T-helper 1 cell (primary cell): ENCODE measurements around the gene CCND2.

Source experiments
- DNase-seq, 5 donors: peaks; one replicate each; pipeline ENCODE4 v3.0.0-alpha.2; 2012 to 2020

Gene CCND2

DNA sequence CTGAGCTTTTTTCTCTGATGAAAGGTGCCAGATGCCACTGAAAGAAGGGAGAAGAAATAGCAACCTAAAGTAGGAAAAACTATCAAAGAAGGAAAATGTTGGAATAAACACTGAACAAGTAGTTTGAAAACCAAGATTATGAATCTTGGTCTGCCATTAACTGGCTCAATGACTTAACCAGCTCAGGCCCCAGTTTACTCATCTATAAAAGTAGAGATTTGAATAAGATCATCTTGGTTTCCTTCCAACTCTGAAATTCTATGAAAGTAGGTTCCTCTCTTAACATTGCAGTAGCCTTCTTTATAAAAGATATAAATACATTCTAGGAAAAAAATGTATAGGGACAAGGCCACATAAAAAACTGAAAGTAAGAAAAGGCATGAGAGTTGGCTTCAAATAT is 16.1 kb upstream of the CCND2 start:
- no peak for DNase-seq

DNA sequence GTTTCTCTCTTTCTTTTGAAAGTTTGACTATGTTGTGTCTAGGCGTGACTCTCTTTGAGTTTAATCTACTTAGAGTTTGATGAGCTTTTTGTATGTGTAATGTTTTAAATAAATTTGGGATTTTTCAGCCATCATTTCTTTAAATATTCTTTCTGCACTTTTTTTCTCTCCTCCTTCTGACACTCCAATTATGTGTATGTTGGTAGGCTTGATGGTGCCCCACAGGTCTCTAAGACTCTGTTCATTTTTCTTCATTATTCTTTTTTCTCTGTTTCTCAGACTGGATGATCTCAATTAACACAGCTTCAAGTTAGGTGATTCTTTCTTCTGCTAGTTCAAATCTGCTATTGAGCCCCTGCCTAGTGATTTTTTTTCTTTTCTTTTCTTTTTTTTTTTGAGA is 14.5 kb upstream of the CCND2 start:
- no peak for DNase-seq

DNA sequence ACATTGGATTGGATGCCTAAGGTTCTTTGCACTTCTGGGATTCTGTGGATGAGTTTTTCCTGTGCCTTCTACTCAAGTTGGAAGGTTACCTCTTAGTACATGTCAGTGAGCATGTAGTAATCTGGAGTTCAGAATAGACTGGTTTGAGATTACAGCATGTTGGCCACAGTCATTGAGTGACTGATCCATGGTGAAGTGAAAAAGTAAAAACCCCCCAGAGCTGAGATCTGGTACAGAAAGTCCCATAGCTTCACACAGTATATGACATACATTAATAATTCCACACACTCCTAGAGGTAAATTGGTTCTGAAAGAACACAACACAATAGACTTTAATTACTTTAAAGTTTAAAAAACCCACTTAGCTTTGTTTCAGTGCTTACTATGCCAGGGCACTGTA is 11.9 kb upstream of the CCND2 start:
- no peak for DNase-seq

DNA sequence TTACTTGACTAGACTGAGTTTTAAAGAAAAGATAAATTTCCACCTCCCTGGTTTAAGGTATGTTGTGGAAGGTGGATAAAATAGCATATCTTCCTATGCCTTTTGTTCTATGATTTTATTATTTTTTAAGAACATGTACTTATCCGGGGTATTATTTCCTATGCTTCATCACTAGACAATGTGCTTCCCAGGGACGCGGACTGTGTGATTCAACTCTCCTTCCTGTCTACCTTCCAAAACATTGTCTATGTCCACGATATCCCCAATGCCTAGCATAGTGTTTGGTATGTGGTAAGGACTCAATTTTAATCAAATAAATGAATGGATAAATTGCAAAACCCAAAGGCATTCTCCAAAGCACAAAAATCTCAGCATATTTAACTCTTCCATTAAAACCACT is 8.3 kb upstream of the CCND2 start:
- no peak for DNase-seq

DNA sequence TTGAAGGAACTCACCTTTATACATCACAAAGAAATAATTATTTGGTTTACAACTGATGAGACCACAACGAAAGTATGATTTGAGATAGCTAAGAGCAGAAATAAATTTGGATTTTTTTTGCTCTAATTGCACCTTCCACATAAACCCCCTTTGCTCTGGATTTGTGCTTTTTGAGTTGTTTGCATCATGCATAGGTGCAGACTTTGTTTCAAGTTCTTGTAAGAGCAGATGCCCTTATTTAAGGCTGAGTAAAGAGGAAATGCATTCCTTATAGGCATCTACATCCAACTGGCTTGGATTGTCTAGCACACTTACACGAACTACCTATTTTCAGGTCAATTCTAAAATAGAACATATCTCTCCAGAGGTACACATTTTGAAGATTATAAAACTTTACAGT is 6.6 kb upstream of the CCND2 start:
- no peak for DNase-seq

DNA sequence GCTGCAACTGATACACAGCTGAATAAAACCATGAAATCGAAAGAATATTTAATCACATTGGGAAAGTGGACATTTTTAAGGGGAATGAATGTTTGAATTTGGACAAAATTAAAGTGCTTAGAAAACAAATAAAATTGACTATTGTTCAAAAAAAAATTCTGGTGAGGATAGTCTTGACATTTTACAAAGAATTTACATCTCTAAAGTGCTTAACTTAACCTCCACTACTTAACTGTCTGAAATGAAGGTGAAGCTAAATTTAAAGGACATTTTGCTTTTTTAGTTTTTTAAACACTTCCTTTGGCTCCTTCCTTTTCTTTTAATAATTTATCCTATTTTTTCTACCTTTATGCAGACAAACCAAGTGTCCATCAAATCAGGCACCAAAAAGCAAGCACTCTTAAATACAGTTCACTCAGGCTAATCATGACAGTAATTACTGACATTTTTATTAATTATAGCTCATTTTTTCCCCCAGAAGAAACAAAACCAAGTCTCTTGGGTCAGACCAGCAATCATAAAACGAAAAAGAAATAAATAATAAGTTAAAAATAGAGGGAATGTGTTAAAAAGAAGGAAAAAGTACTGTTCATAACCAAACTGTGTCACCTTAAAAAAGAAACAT is 5.7 kb upstream of the CCND2 start:
- no peak for DNase-seq

DNA sequence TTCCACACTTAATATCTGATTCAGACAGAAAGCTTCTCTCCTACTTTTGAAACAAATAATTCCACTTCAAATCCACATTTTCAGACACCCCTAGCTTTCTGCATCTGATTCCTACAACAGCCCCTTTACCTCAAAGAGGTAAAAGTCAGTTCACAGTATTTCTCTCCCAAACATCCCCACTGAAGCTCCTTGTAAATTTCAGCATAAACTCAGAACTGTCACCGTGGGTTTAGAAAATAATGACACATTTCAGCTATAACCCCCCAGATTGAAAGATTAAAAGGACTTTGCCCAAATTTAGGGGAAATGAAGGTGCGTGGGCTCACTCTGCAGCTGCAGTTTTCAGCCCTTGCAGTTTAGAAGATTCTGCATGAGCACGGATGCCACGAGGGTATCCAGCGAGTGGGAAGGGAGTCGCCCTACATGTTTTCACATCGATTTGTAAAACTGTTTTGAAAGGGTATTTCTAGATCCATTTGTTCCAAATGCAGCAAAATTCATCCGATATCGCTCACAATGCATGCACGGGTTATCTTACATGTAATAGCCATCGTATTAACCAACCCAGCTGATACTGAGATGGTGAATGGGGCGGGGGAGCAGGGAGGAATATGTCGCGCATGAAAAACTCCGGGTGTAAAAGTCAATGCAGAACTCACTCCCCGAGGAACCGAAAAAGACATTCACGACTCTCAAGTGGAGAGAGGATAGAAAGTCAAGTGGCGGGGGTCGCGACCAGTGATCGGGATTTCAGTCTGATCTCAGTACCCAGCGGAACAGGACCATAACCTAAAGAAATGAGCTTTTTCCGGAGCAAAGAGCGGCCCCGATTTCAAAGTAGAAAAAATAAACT is 5.0 kb upstream of the CCND2 start:
- peak in 1 of 5 donors; percentile 48 for DNase-seq

DNA sequence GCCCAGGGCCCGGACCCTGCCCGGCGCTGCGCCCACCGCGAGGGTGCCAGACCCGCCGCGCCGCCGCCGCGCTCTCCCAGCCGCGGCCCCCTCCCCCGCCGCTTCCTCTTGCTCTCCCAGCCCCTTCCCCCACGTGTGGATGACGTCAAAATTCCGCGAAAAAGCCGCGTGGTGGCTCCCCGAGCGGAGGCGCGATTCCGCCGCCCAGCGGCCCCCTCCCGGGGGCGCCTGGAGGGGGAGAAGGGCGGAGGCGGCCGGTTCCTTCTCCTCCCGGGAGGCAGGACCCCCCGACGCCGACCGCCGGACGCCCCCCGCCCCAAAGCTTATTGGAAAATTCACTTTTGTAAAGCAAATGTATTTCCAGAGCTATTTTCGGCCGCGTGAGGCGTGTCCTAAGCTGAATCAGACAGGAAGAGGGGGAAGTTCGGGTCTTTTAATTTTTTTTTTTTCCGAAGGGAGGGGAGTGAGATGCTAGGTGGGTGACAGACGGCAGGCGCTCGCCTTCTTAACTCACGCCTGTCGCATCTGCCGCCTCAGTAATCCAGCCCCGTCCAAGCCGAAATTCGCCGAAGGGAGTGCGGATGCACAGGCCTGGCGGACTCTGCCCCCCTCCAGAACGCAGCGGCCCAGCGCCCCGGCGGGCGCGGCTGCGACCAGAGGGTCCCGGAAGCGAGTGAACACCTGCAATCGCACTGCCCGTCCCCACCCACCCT is 4.1 kb upstream of the CCND2 start:
- DNase-seq, result peak; percentile 77 to 93 (median 90)

DNA sequence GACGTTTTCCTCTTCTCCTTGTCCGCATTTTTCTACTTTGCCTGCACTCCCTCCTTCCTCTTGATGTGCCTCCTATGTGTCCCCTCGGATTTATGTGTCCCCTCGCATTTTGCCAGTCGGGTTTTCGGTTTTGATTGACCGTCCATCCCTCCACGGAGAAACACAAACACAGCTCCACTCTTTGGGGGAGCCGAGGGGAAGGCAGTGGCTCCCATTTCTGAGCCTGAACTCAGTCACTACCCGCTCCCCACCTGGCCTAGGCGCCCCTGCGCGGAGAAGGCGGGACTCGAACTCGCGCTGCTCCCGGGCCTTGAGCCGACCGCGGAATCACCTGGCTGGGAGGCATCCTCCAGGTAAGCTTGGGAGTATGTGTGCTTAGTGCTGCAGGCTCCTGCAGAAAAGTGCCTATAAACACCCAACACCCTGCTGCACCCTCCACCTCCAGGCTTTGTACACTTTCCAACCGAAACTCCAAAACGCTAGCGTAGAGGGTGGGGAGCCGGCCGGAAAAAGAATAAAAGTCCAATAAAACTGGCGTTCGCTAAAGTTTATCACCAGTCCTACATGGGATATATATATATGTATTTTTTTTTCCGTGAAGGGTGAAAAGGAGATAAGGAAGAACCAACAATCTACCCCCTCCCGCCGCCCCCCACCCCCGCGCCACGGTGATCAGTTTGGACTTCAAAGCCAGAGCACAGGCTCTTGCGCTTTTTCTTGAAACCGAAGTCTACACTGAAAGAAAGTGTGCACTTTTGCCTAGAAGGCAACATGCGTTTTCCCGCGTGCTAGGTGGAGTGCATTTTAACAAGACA is 3.3 kb upstream of the CCND2 start:
- DNase-seq, result peak in 1 of 5 donors; percentile 48

DNA sequence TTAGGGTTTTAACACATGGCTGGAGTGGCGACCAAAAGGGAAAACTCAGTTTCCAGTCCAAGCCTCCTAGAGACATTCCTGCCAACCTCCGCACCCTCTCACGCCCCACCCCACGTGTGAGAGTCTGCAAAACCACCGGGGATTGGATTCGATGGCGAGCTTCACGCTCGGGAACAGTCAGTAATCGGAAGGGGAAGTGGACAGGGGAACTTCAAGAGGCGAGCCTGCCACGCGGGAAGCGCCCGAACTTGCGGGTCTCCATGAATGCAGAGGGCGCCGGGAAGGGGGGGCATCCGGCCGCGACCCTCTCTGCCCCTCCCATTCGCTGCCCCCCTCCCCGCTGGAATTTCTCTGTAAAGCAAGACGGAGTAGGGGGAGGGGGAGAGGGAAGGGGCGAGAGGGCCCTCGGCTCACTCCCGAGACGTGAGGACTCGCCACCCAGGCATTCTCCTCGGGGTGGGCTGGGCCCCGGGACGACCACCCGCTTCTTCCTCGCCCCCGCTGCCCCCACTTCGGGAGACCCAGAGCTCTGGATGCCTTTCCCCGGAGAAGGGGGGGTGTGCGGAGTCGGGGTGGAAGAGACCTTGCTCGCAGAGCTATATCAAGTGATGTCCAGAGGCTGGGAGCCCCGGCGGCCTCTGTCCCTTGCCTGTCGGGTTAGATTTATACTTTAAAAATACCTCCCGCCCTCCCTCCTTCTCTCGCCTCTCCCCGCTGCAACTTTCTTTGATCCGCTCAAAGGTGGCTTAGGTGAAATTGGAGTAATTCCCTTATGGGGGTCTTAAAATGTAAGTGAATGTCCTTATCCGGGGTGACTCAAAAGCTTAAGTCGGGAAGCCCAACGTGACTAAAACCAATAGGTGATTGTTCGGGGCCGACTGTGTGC is 2.5 kb upstream of the CCND2 start:
- peak in 2 of 5 donors; percentile 28 to 64 for DNase-seq

DNA sequence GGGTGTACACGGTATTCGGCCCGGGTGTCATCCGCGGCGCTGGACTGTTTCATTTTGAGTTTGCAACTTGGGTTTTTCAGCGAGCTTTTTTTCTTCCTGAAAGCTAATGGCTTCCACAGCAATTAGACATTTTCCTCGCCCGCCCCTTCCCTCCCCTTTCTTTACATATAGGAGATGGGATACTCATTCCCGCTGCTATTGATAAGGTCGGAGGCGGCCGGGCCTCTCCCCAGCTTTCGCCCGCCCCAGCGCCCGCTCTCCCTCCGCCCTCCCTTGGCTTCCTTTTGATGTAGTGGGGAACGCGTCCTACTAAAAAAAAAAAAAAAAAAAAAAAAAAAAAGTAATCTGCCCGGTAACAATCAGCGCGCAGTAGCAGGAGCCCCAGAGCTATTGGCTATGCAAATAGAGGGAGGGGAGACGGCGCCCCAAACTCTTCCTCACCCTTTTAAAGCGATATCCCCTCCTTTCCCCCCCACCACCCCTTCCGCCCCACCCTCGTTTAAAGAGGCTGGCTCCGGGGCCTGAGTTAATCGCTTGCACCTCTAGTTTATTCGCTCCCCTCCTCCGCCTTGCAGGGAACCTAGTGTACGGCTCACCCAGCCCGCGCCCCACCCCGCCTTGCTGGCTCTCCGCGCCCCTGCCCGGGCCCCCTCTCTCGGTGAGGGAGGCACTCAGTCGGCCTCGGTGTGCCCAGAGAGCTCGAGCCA is 1.7 kb upstream of the CCND2 start:
- DNase-seq, result peak; percentile 78 to 96 (median 84)

DNA sequence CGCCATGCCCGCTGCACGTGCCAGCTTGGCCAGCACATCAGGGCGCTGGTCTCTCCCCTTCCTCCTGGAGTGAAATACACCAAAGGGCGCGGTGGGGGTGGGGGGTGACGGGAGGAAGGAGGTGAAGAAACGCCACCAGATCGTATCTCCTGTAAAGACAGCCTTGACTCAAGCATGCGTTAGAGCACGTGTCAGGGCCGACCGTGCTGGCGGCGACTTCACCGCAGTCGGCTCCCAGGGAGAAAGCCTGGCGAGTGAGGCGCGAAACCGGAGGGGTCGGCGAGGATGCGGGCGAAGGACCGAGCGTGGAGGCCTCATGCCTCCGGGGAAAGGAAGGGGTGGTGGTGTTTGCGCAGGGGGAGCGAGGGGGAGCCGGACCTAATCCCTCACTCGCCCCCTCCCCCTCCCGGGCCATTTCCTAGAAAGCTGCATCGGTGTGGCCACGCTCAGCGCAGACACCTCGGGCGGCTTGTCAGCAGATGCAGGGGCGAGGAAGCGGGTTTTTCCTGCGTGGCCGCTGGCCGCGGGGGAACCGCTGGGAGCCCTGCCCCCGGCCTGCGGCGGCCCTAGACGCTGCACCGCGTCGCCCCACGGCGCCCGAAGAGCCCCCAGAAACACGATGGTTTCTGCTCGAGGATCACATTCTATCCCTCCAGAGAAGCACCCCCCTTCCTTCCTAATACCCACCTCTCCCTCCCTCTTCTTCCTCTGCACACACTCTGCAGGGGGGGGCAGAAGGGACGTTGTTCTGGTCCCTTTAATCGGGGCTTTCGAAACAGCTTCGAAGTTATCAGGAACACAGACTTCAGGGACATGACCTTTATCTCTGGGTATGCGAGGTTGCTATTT is 914 bp upstream of the CCND2 start:
- peak; percentile 55 to 90 (median 66) for DNase-seq

DNA sequence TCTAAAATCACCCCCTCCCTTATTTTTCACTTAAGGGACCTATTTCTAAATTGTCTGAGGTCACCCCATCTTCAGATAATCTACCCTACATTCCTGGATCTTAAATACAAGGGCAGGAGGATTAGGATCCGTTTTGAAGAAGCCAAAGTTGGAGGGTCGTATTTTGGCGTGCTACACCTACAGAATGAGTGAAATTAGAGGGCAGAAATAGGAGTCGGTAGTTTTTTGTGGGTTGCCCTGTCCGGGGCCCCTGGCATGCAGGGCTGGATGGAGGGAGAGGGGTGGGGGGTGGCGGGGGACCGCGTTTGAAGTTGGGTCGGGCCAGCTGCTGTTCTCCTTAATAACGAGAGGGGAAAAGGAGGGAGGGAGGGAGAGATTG is 300 bp upstream of the CCND2 start:
- no peak for DNase-seq

DNA sequence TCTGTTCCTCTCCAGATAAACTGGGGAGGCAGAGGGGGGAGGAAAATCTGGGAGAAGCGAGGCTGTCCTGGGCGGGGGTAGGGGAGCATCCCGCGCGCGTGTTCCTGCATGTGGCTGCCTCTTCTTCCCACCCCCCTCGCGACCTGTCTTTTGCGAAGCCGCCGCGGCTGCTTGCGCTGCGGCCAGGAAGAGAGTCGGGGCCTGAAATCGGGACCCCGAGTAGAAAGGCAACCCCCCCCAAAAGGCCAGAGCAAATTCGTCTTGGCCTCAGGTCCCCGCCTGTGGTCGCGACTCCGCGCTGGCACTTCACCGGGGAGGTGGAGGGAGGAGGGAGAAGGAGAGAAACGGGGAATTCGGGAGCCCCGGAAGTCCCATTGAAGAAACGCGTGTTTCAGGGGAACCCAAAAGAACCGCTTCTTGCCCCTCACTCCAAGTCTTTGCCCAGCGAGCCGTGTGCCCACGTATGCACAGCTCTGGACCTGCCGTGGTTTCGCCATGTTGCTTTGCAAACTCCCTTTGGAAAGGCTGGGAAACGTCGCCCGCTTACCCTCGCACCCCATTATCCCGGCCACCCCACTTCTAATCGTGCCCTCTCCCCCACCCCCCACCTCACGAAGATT is 944 bp downstream of the CCND2 start:
- DNase-seq, result peak in 1 of 5 donors; percentile 43

DNA sequence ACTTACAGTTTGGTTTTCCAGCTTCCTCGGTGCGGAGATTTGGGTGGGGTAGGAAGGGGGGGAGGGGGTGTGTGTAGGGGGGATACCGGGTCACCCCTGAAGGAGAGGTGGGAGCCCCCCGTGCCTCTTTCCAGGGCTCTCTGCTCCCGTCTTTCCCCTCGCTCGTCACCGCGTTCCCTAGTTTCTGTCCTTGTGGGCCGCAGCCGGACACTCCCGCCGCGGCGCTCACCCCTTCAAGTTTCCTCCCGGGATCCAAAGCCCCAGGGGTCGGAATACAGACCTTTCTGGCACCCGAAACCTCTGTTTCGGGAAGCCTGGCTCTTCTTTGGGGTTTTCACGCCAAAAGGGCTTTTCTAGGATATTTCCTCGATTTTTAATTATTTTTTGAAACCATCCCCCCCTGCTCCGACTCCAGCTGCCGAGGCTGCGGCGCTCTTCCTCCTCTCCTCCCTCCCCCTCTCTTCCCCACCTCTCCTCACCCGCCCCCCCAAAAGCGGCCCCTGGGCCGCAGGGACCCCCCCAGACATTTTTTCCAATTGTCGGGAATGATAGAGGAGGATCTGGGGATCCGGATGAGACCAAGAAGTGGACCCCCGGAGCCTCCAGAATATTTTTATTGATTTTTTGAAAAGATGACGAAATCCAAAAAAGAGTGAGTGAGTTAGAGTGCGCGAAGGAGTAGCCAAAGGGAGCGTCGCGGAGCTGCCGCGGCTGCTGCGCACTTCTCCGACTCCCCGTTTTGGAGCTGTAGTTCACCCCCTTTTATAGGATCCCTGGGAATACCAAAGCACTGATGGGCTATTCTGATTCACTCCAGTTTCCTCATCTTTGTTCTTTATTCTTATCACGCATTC is 1.7 kb downstream of the CCND2 start:
- peak in 1 of 5 donors; percentile 43 for DNase-seq

DNA sequence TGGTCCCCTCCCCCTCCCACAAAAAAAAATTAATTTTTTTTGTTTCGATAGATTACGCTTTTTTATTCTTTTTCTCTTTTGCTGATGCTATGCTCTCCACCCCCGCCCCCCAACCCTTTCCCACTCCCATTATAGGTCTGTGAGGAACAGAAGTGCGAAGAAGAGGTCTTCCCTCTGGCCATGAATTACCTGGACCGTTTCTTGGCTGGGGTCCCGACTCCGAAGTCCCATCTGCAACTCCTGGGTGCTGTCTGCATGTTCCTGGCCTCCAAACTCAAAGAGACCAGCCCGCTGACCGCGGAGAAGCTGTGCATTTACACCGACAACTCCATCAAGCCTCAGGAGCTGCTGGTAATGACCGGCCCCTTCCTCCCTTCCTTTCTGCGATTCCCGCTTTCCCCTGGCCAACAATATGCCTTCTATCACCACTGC is 2.3 kb downstream of the CCND2 start:
- DNase-seq, result no peak

DNA sequence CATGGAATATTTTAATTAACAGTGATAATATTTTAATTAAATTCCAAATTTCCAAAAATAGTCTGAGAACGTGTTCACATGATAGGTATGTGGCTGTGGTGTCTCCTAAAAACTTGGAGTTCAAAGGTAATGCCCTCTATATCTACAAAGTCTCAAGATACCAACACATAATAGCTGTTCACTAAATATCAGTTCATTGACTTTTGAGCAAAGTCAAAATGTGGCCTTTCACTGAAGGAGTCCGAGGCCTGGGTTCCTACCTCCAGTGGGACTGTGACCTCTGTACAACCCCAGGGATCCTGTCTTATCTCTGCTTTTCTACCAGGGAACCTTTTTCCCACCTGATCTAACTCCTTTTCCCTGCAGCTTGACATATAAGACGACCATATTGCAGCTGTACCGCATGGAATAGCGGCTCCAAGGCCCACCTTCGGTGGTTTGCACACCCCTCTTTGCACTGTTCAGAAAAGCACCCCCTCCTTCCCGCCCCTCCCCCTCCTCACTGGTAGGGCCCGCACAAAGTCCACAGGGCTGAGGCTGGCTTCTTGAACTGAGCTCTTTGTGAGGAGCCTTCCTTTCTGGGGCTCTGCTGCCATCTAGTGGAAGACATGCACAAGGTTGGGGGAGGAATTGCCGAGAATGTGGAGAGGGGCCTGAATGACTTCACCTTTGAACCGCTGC is 3.1 kb downstream of the CCND2 start:
- DNase-seq, result peak; percentile 64 to 90 (median 80)

DNA sequence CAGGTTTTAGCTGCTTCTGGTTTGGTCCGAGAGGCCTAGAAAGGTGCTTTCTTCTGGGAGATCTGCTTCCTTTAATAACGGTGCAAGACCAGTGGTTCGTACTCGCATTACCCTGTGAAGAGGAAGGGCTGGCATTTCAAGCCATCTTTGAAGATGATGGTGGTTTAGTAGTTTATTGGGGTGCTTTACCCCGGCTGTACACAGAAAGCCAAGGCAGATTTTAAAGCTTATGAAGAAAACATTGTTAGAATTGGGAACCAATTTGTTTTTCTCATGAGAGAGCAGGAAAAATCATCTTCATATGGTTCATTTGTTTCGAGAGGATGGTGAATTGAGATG is 3.6 kb downstream of the CCND2 start:
- DNase-seq, result no peak
